HepG2 (cell line): ENCODE data around the gene DNAJB2. TPM values are rescaled to one million over a fixed set of nuclear protein-coding genes. Genes with fewer than 3 reads are reported as not detected.

ENCODE experiments used
- ATF2 ChIP-seq: sonication (generic); formaldehyde crosslinking; IDR thresholded peaks from 2 replicates; pipeline ENCODE4 v1.4.0; 2020; ENCODE audit warnings: missing genetic modification reagents
- CHCHD3 ChIP-seq: sonication (generic); formaldehyde crosslinking; IDR thresholded peaks from 2 replicates; pipeline ENCODE4 v1.8.0; 2022; ENCODE audit warnings: mild to moderate bottlenecking, missing genetic modification reagents, moderate library complexity
- CSRNP1 ChIP-seq: sonication (generic); formaldehyde crosslinking; IDR thresholded peaks from 2 replicates; pipeline ENCODE4 v1.8.1; 2023; ENCODE audit warnings: mild to moderate bottlenecking, missing genetic modification reagents
- DDIT3 ChIP-seq: sonication (generic); formaldehyde crosslinking; IDR thresholded peaks from 2 replicates; pipeline ENCODE4 v1.4.0; 2020; ENCODE audit warnings: mild to moderate bottlenecking, missing genetic modification reagents
- DNMT1 ChIP-seq: sonication (generic); formaldehyde crosslinking; IDR thresholded peaks from 2 replicates; pipeline ENCODE4 v1.5.1; 2020; ENCODE audit warnings: mild to moderate bottlenecking, missing genetic modification reagents
- FOSL2 ChIP-seq: sonication (generic); formaldehyde crosslinking; IDR thresholded peaks from 2 replicates; pipeline ENCODE4 v1.4.0; 2020; ENCODE audit warnings: missing genetic modification reagents
- HNF4G ChIP-seq, 2 experiments: sonication (generic) in 1 of 2; formaldehyde crosslinking in 1 of 2; IDR thresholded peaks; 2 replicates each; pipeline versions ENCODE4 v1.4.0 to v1.6.1; 2011 to 2020; ENCODE audit warnings: borderline replicate concordance in 2 of 2, low read depth in 2 of 2, mild to moderate bottlenecking in 2 of 2, low read length in 1 of 2, missing genetic modification reagents in 1 of 2, moderate library complexity in 1 of 2
- HOXA7 ChIP-seq: sonication (generic); formaldehyde crosslinking; IDR thresholded peaks from 2 replicates; pipeline ENCODE4 v1.8.1; 2022; ENCODE audit warnings: mild to moderate bottlenecking, missing genetic modification reagents, moderate library complexity
- KDM1A ChIP-seq: IDR thresholded peaks from 2 replicates; pipeline ENCODE4 v1.6.1; 2016; ENCODE audit warnings: missing compliant biosample characterization
- ONECUT2 ChIP-seq: sonication (generic); formaldehyde crosslinking; IDR thresholded peaks from 2 replicates; pipeline ENCODE4 v1.4.0; 2020; ENCODE audit warnings: missing genetic modification reagents
- TBL1XR1 ChIP-seq: fragments of 150-350 bp; IDR thresholded peaks from 2 replicates; pipeline ENCODE4 v1.6.1; 2014; ENCODE audit warnings: borderline replicate concordance, low read length; ENCODE audit not compliant: partially characterized antibody
- TFDP1 ChIP-seq: IDR thresholded peaks from 2 replicates; pipeline ENCODE4 v1.6.1; 2016; ENCODE audit warnings: missing compliant biosample characterization, missing genetic modification reagents, borderline replicate concordance
- ZBTB43 ChIP-seq: sonication (generic); formaldehyde crosslinking; conservative IDR thresholded peaks from 2 replicates; pipeline ENCODE4 v1.4.0; 2020; ENCODE audit warnings: missing genetic modification reagents
- ZC3H4 ChIP-seq: sonication (generic); formaldehyde crosslinking; IDR thresholded peaks from 2 replicates; pipeline ENCODE4 v1.4.0; 2020; ENCODE audit warnings: missing genetic modification reagents, borderline replicate concordance
- ZNF33A ChIP-seq: sonication (generic); formaldehyde crosslinking; IDR thresholded peaks from 2 replicates; pipeline ENCODE4 v1.5.1; 2020; ENCODE audit warnings: missing genetic modification reagents, mild to moderate bottlenecking, moderate library complexity, borderline replicate concordance
- ZNF513 ChIP-seq: sonication (generic); formaldehyde crosslinking; conservative IDR thresholded peaks from 2 replicates; pipeline ENCODE4 v1.5.0; 2020; ENCODE audit warnings: missing genetic modification reagents
- ZNF562 ChIP-seq: sonication (generic); formaldehyde crosslinking; IDR thresholded peaks from 2 replicates; pipeline ENCODE4 v1.8.0; 2022; ENCODE audit warnings: missing genetic modification reagents, borderline replicate concordance
- ZNF563 ChIP-seq: sonication (generic); formaldehyde crosslinking; IDR thresholded peaks from 2 replicates; pipeline ENCODE4 v1.8.0; 2022; ENCODE audit warnings: mild to moderate bottlenecking, moderate library complexity, missing genetic modification reagents
- ZNF720 ChIP-seq: sonication (generic); formaldehyde crosslinking; IDR thresholded peaks from 2 replicates; pipeline ENCODE4 v1.4.0; 2020; ENCODE audit warnings: missing genetic modification reagents
- ZNF883 ChIP-seq: sonication (generic); formaldehyde crosslinking; IDR thresholded peaks from 2 replicates; pipeline ENCODE4 v1.5.1; 2020; ENCODE audit warnings: mild to moderate bottlenecking, missing genetic modification reagents; ENCODE audit errors: not compliant biosample characterization
- polyA plus RNA-seq, 8 experiments: library from polyadenylated mRNA; depleted of rRNA in 3 of 8; stranded (reverse) in 7 of 8; unstranded in 1 of 8; fragments of >200 nt; fragmentation: Illumina TruSeq in 4 of 8; extraction: Trizol in 4 of 8; gene quantifications; 2 replicates each; pipeline versions ENCODE4 v1.2.1 to v1.2.3, GENCODE V29; 2011 to 2016; ENCODE audit warnings: low read depth in 4 of 8, missing spikeins in 1 of 8, mixed read lengths in 1 of 8; ENCODE audit not compliant: insufficient read depth in 1 of 8
- total RNA-seq, 5 experiments: library from RNA; depleted of rRNA; stranded (reverse); fragments of >200 nt; fragmentation: Illumina TruSeq; extraction: Trizol; gene quantifications; 2 replicates each; pipeline ENCODE4 v1.2.3, GENCODE V29; 2016; ENCODE audit warnings: low read depth in 1 of 5

DNAJB2 gene
- total and polyA plus RNA-seq, 2 of the 13 experiments (the other 11 are each of a cell fraction or from before 2014, with no cell fraction given), result 21.3 to 31.1 TPM

- TF ChIP-seq ZNF883, result peak; percentile 81
- peak; percentile 73; the same call in 1 of the 2 replicates for TF ChIP-seq CHCHD3 (CRISPR knock-in tag)
- TF ChIP-seq ZBTB43 (CRISPR knock-in tag), result peak; percentile 97
- no peak for TF ChIP-seq ZNF33A (CRISPR knock-in tag)
- TF ChIP-seq ZNF513 (CRISPR knock-in tag), result no peak
- peak; percentile 92; the same call in 1 of the 2 replicates for TF ChIP-seq HOXA7
- peak; percentile 95 for TF ChIP-seq ATF2 (CRISPR knock-in tag)
- peak; percentile 47; the same call in 1 of the 2 replicates for TF ChIP-seq ZC3H4 (CRISPR knock-in tag)
- no peak; the same call in 1 of the 2 replicates for TF ChIP-seq KDM1A
- no peak for TF ChIP-seq DDIT3 (CRISPR knock-in tag)
- TF ChIP-seq ZNF720, result peak; percentile 92; the same call in 1 of the 2 replicates
- peak; percentile 92; the same call in 1 of the 2 replicates for TF ChIP-seq CSRNP1 (CRISPR knock-in tag)
- peak; percentile 49; the same call in 1 of the 2 replicates for TF ChIP-seq TFDP1 (CRISPR knock-in tag)
- TF ChIP-seq HNF4G (IDR thresholded peaks at IDR 0.05; ENCODE audit: borderline replicate concordance, low read depth, low read length), result no peak
- TF ChIP-seq HNF4G (CRISPR knock-in tag; IDR thresholded peaks at IDR 0.05; ENCODE audit: borderline replicate concordance, low read depth), result no peak
- TF ChIP-seq ONECUT2 (CRISPR knock-in tag), result peak; percentile 65; the same call in 1 of the 2 replicates
- no peak for TF ChIP-seq TBL1XR1
- TF ChIP-seq ZNF563, result peak; percentile 93
- no peak for TF ChIP-seq ZNF562 (CRISPR knock-in tag)
- 0 out of 2 replicates have a peak, but pooled peaks have one; percentile 41 for TF ChIP-seq DNMT1 (CRISPR knock-in tag)
- peak; percentile 79 for TF ChIP-seq FOSL2 (CRISPR knock-in tag)
Observed at GRCh38 chr2:219308142-219309101, 29.3 kb downstream of the DNAJB2 start (continued).
